Embryonic facial prominence (tissue), 1 donor: ENCODE data around the gene GSG1L.
"Not testable (repeated sequence)": the region's sequence is repeated elsewhere in the genome, so short reads cannot be mapped to it uniquely, and the experiment has no call there.

Experiments used
- DNase-seq: peaks from one replicate; pipeline ENCODE4 v3.0.0-alpha.2; 2016; ENCODE audit errors: extremely low spot score

GSG1L gene

GRCh38 chr16:27758544-27758943, 305.0 kb downstream of the GSG1L start:
- no peak for DNase-seq

- no peak for DNase-seq
These were observed 307.1 kb downstream of the GSG1L start for GRCh38 chr16:27756206-27756970.

- DNase-seq = no peak
These were observed 308.5 kb downstream of the GSG1L start for GRCh38 chr16:27754788-27755690.

- no peak for DNase-seq
These were observed 310.0 kb downstream of the GSG1L start for GRCh38 chr16:27753563-27753962.

- no peak for DNase-seq
These were observed 311.3 kb downstream of the GSG1L start for GRCh38 chr16:27752241-27752640.

GRCh38 chr16:27751676-27752075, 311.8 kb downstream of the GSG1L start:
- no peak for DNase-seq

- no peak for DNase-seq
These were observed 312.3 kb downstream of the GSG1L start for GRCh38 chr16:27751233-27751632.

GRCh38 chr16:27749946-27750345, 313.6 kb downstream of the GSG1L start:
- no peak for DNase-seq

GRCh38 chr16:27749547-27749875, 314.0 kb downstream of the GSG1L start:
- DNase-seq = no peak

GRCh38 chr16:27748868-27749546, 314.5 kb downstream of the GSG1L start:
- DNase-seq = no peak

GRCh38 chr16:27747946-27748345, 315.6 kb downstream of the GSG1L start:
- DNase-seq = no peak

GRCh38 chr16:27746076-27746855, 317.2 kb downstream of the GSG1L start:
- no peak for DNase-seq

GRCh38 chr16:27745348-27745747, 318.2 kb downstream of the GSG1L start:
- no peak for DNase-seq

- no peak for DNase-seq
These were observed 319.6 kb downstream of the GSG1L start for GRCh38 chr16:27743963-27744362.

GRCh38 chr16:27743001-27743400, 320.5 kb downstream of the GSG1L start:
- DNase-seq = not testable (repeated sequence)

GRCh38 chr16:27742333-27742732, 321.2 kb downstream of the GSG1L start:
- no peak for DNase-seq

GRCh38 chr16:27740496-27741201, 322.9 kb downstream of the GSG1L start:
- no peak for DNase-seq

GRCh38 chr16:27739606-27740357, 323.7 kb downstream of the GSG1L start:
- DNase-seq = no peak

- DNase-seq = no peak
These were observed 324.9 kb downstream of the GSG1L start for GRCh38 chr16:27738596-27738995.
